ENCODE data around the gene LIAS.
"Not testable (repeated sequence)": the region's sequence is repeated elsewhere in the genome, so short reads cannot be mapped to it uniquely, and the experiment has no call there.

LIAS gene

DNA sequence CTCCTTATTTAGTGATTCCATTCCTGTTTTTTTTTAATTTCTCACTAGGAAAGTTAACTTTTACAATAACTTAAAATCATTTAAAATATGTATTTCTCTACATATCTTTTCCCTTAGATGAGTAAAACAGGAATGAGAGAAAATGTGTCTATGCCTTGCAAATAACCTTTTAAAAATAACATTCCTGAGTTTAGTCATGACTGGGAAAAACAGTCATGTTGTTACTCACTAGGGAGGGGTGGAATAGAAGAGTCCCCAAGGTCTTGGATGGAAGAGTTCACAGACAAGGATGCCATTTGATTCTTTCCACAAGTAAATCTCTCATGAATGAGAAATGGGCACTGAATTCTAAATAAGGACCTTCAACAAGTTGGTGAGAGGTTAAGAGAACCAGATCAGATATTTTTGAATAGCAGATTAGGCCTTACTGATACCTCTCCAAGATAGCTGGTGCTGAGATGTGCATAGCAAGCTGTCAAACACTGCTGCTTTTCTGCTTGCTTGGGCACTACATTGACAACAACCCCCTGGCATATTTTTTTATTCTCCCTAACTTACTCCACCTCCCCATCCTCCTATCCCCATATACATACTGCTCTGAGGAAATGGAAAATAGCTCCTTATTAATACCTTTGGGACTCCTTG lies 43.3 kb downstream of the LIAS start:
- DNase-seq: no peak

DNA sequence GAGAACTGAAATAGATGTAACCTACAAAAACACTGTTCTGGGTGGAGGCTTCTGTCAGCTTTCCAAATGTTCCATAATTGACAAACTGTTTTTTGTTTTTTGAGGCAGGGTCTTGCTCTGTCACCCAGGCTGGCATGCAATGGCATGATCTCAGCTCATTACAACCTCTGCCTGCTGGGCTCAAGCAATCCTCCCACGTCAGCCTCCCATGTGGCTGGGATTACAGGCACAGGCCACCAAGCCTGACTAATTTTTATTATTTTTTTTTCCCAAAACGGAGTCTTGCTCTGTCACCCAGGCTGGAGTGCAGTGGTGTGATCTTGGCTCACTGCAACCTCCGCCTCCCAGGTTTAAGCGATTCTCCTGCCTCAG lies 43.8 kb downstream of the LIAS start:
- not testable (repeated sequence) for DNase-seq

DNA sequence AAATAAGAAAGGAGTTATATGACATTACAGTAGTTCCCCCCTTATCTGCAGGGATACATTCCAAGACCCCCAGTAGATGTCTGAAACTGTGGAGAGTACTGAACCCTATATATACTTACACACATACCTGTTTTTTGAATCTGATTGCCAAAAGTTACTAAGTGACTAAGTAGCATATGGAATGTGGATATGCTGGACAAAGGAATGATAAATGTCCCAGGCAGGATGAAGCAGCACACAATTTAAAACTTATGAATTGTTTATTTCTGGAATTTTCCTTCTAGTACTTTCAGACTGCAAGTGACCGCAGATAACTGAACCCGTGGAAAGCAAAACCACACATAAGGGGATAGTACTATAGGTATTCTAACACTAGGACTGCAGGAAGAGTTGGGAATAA lies 45.7 kb downstream of the LIAS start:
- DNase-seq: no peak

DNA sequence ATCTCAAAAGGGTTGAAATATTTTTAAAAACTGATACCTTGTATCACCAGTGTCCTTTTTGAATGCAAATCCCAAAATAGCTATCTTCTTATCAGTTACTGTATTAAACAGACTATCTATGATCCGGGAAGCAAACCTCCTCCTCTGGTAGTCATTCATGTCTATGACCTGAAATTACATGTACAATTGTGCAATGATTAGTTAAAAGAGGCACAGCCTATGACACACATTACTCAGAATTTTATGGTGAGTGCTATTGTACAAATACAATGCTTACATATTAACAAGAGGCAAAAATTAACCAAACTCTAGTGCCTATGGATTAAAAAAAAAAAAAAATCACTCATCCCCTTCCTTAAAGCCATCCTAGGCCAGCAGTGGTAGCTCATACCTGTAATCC lies 46.7 kb downstream of the LIAS start:
- no peak for DNase-seq

DNA sequence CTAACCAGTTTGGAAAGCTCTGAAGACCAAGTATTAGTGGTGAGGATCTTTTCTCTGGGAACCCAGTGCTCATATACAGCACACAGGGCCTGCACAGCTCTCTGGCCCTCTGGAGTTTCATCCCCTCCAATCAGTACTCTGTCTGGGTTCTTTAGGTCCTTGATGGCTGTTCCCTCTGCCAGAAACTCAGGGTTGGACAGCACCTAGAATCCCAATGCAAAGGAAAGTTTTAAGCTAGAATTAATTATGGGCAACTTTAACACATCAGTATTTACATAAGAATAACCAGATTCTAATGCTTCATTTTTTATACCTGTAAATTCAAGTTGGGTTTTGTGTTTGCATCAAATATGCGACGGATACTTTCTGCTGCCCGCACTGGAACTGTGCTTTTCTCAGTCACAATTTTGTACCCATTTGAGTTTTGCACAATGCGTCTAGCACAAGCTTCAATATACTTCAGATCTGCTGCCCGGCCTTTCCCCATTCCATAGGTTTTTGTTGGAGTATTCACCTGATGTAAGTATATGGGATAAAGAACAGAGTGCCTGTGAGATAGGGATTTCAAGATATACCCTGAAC lies 51.6 kb downstream of the LIAS start:
- no peak for DNase-seq

DNA sequence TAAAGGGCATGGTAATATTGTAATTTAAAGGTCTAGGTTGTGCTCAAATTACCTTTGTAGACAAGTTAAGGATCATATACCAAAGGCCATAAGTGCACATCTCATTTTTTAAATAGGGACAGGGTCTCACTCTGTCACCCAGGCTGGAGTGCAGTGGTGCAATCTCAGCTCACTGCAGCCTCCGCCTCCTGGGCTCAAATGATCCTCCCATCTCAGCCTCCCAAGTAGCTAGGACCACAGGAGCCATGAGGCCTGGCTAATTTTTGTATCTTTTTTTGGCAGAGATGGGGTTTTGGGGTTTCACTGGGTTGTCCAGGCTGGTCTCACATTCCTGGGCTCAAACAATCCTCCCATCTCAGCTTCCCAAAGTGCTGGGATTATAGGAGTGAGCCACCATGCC lies 55.4 kb downstream of the LIAS start:
- not testable (repeated sequence) for DNase-seq

DNA sequence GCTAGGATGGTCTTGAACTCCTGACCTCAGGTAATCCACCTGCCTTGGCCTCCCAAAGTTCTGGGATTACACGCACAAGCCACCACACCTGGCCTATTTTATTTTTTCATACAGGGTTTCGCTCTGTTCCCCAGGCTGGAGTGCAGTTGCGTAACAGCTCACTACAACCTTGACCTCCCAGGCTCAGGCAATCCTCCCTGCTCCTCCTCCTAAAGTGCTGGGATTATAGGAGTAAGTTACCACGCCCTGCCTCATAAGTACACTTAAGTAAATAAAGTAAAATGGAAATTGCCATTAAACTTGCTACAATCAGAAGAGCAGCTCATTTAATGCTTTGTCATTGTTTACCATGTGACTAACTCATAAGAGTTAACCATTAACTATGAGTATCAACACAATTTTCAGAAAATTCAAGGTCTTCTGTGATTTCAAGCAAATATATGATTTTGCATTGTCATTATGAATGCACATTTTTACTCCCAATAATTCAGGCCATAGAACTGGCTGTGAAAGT lies 56.1 kb downstream of the LIAS start:
- peak; percentile 13 for DNase-seq

DNA sequence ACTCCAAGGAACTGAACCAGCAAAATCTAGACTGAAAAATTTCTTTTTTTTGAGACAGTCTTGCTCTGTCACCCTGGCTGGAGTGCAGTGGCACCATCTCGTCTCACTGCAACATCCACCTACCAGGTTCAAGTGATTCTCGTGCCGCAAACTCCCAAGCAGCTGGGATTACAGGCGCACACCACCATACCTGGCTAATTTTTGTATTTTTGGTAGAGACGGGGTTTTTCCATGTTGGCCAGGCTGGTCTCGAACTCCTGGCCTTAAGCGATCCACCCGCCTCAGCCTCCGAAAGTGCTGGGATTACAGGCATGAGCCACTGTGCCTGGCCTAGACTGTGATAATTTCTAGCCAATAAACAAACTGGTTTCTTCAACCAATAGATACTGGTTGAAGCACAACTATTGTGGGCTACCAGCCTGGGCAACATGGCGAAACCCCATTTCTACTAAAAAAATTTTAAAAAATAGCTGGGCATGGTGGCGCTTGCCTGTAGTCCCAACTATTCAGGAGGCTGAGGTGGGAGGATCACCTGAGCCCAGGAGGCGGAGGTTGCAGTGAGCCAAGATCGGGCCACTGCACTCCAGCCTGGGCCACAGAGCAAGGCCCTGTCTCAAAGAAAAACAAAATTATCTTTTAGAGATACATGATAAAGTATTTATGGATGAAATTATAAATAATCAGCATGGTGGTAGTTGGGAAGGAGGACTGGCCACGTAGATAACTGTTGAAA lies 57.0 kb downstream of the LIAS start:
- not testable (repeated sequence) for DNase-seq

DNA sequence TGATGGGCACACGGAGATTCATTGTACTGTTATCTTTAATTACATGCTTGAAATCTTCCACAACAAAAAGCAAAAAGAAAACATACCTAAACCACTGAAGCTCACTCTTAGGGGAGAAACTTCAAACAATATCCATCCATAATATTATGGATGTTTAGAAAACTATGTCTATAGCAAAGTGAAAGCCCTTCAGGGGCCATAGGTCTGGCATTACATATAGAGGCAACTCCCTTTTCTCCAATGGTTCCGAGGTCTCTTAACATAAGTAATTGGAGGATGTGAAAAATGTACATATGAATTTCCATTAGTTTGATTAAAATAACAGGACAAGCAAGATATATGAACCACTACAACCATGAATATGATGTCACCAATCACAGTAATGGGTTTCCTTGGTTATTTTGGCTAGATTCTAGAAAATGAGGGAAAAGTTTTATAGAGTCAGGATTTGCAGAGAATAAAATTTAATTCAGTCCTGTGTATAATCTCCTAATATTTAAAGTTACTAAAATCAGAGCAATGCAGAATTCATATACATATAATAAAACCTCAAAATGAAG lies 57.6 kb downstream of the LIAS start:
- DNase-seq: no peak

DNA sequence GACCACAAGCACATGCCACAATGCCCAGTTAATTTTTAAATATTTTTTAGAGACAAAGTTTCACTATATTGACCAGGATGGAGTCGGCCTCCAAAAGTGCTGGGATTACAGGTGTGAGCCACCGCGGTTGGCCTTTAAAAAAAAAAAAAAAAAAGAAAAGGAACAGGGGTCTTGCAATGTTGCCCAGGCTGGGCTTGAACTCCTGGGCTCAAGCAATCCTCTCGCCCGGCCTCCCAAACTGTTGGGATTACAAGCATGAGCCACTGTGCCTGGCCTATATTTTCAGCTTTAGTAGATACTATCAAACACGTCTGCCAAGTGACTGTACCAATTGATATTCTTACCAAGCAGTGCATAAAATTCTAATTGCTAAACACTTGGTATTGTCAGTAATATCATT lies 59.6 kb downstream of the LIAS start:
- DNase-seq: no peak

DNA sequence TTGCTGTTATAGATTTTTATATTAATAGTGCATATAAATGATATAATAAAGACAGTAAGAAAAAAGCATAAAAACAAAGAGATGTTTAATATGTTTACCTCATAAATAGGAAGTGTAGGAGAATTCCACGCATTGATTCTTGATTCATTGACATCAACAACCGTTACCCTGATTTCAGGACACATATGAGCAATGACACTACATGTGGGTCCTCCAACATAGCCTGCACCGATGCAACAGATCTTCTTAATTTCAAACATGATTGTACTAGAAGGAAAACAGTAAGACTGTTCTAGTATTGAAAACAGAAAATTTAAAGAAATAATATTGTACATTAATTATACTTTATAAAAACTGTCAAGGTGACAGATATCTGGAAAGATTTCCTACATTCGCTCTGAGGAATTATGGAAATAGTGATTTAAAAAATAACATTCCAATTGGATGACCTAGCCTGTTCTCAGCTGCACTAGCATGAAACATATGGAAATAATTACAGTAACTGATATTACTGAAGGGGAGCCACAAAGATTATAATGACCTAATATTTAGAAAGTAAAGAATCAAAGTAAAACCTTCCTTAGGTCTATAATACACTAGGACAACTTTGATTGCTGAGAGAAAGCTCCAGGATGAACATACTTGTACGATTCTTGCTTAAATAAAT lies 62.5 kb downstream of the LIAS start:
- no peak for DNase-seq

DNA sequence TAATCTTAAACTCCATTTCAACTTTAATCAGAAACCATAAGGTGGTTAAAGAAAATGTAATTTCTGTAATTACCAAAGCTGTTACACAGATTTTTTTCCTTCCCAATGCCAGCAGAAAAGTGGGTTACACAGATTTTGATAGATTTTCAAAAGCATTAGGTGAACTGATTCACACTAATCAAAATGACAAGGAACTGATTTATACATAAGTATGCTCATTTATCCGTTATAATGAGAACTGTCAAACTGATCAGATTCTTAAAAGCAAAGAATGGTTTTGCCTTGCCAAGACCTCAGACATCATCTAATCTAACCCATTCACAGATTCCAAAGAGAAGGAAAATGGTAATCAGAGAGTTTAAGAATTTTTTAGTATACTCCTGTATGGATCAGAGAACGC lies 63.2 kb downstream of the LIAS start:
- DNase-seq: no peak

DNA sequence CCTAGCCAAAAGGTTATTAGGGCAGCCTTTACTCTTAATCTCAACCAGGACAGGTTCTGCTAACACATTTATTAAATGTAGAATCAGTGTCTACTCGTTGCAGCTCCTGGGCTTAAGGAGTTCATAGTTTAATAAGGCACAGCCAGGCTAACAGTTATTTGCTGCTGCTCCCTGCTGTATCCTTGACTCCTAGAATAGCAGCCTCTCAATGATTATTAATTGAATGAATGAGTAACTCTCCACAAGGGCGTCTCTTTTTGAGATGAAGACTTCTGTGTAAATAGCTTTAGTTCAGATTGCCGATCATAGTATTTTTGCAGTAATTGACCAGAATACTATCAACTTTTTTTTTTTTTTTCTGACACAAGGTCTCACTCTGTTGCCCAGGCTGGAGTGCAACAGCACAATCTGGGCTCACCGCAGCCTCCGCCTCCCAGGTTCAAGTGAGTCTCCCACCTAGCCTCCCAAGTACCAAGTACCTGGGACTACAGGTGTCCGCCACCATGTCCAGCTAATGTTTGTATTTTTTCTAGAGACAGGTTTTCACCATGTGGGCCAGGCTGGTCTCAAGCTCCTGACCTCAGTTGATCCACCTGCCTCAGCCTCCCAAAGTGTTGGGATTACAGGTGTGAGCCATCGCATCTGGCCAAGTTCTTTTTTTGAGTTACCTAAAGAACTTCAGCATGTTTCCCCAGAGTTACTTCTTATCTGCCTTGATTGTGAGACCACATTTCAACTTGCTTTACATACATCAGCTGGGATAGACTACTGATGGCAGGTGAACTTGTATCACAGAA lies 65.5 kb downstream of the LIAS start:
- DNase-seq: no peak

DNA sequence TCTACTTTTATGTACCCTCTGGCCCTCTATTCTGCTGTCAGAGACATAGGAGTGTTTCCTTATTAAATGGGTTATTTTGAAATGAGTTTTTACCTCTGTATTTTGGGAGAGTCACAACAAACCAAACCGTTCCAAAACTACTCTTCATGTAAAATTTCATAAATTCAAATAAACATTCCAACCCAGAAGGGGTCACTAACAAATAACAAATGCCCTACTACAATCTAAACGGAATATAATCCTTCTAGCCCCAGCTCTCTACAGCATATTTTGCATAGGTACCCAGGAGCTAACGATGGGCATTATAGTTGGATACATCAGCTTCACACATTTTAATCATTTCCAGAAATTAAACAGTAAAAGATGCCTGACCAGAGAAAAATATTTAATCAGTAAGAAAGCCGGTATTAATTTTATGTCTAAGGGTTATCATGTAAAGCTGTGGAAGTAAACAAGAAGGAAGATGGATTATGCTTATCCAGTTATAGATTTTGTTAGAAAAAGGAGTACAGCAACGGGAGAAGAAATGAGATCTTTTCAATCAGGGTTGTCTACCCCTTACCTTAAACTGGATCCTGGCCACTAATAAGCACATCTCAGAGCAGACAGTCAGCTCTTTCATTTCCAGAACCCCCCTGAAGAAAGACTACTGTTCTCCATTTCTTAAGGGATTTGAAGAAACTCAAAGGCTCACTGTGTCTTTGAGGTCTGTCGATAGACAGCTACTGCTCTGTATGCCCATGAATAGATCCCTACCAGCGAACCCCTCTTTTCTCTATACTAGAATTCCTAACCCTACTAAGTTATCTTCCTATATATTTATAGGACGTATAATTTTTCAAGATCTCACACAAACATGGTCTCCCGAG lies 67.2 kb downstream of the LIAS start:
- DNase-seq: peak; percentile 50

DNA sequence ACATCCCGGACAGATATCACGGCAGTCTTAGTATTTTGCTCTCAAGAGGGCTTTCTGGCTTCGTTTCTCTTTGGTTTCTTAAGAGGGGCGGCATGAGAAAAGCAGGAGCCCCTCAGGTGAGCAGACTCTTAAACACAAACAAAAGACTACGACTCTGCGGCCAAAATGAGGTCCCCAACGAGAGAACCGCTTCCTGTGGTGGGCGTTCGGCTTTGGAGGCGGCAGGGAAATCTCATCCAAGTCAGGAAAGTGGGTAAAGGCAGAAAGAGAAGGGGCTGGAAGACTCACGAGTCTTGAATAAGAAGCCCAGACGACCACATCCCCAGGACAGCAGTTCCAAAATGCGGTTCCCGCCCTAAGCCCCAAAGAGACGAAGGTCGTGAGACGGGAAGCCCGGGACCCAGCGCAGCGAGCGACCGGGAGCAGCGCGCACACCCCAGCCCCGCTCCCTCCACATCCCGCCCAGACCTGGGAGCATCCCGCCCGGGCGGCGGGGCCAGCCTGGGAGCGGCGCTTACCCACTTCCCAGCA lies 68.0 kb downstream of the LIAS start:
- peak; percentile 55 for DNase-seq

DNA sequence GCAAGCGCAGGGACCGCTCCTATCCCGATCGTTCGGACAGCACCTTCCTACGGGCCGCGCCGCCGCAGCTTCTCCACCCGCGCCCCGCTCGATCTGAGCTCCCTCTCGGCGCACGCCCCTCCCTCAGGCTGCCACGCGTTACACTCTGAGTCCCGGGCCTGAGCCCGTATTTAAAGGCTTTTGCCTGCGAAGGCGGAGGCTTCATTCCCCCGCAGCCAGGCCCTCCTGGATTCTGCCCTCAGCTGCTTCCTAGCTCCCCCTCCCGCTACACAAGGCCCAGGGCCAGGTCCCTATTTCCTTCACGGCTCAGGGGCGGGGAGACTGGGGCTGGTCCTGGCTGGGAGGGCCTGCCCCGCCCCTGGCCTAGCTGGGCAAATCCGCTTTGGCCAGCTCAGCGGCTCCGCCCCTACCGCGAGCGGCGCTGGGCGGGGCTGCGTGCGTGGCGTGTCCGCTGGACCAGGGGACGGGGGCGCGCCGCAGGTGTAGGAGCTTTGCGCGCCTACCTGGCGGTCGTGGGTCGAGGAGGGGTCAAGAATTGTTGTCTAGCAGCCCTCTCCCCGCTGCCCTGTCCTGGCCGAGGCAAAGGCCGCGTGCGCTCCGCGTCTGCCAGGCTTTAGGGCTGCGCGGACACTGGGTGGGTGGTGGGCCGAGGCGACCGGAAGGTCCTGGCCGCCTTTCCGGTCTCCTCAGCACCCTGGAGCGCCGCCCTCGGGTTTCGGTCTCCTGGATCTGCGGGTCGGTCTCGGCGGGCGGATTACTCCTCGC lies 68.6 kb downstream of the LIAS start, which contains the start of gene UGDH:
TSS of gene UGDH (minus strand) at position 144 of the 765 bp plus-strand sequence. CDS start 5,927 bp downstream, outside the sequence.
- DNase-seq: peak; percentile 97

DNA sequence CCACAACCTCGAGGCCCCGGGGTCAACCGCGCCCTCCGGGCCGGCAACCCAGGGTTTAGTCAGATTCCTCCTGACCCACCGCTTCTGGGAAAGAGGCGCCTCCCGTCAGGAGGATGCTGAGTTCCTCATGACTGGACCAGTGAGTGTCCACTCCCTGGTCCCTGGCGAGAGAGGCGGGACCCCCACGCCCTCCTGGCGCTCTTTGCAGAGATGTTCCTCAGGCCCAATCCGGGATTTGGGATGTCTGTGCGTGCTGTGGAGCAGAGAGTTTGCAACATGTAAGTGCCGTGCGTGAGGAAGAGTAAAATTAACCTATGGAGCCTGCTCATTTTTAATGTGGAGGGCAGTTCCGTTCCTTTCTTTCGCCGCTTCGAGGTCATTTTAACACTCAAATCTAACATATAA lies 69.2 kb downstream of the LIAS start:
- DNase-seq: no peak

Measured in OCI-M1 (cell line).